ENCODE results near the gene MSANTD1.

Gene MSANTD1

GRCh38 chr4:3237266-3237665, 11.7 kb upstream of the MSANTD1 start:
- DNase-seq (ENCODE audit: low read depth in 2 of 2) = no peak
- no peak for TF ChIP-seq CTCF (IDR thresholded peaks at IDR 0.05; ENCODE audit: low read depth, low read length)
- no peak overlapping the region for H3K4me3 ChIP-seq (replicated peaks in 1 of 2; ENCODE audit: low read depth in 2 of 2, low read length in 2 of 2)

- no peak for TF ChIP-seq CTCF (IDR thresholded peaks at IDR 0.05; ENCODE audit: low read depth, low read length)
- DNase-seq (ENCODE audit: low read depth in 2 of 2) = no peak
Measured at GRCh38 chr4:3237712-3238560, 11.0 kb upstream of the MSANTD1 start.

GRCh38 chr4:3238721-3239120, 10.2 kb upstream of the MSANTD1 start:
- DNase-seq (ENCODE audit: low read depth in 2 of 2) = no peak
- TF ChIP-seq CTCF (IDR thresholded peaks at IDR 0.05; ENCODE audit: low read depth, low read length) = no peak

More at GRCh38 chr4:3237712-3238560, 11.0 kb upstream of the MSANTD1 start:
- no peak overlapping the region for H3K4me3 ChIP-seq (replicated peaks in 1 of 2; ENCODE audit: low read depth in 2 of 2, low read length in 2 of 2)

GRCh38 chr4:3239303-3239702, 9.7 kb upstream of the MSANTD1 start:
- TF ChIP-seq CTCF (IDR thresholded peaks at IDR 0.05; ENCODE audit: low read depth, low read length) = no peak
- DNase-seq (ENCODE audit: low read depth in 2 of 2) = no peak
- no peak overlapping the region for H3K4me3 ChIP-seq (replicated peaks in 1 of 2; ENCODE audit: low read depth in 2 of 2, low read length in 2 of 2)

More at GRCh38 chr4:3238721-3239120, 10.2 kb upstream of the MSANTD1 start:
- H3K4me3 ChIP-seq (replicated peaks in 1 of 2; ENCODE audit: low read depth in 2 of 2, low read length in 2 of 2) = no peak overlapping the region

- DNase-seq (ENCODE audit: low read depth in 2 of 2) = no peak
- no peak overlapping the region for H3K4me3 ChIP-seq (replicated peaks in 1 of 2; ENCODE audit: low read depth in 2 of 2, low read length in 2 of 2)
- no peak for TF ChIP-seq CTCF (IDR thresholded peaks at IDR 0.05; ENCODE audit: low read depth, low read length)
Measured at GRCh38 chr4:3239998-3240920, 8.7 kb upstream of the MSANTD1 start.

GRCh38 chr4:3240936-3241522, 7.9 kb upstream of the MSANTD1 start:
- no peak for DNase-seq (ENCODE audit: low read depth in 2 of 2)
- H3K4me3 ChIP-seq (replicated peaks in 1 of 2; ENCODE audit: low read depth in 2 of 2, low read length in 2 of 2) = no peak overlapping the region
- no peak for TF ChIP-seq CTCF (IDR thresholded peaks at IDR 0.05; ENCODE audit: low read depth, low read length)
